ENCODE results near the gene SPG21. TPM values are rescaled to one million over a fixed set of nuclear protein-coding genes. Genes with fewer than 3 reads are reported as not detected.

SPG21 gene
- total RNA-seq, 1 experiment from 2014 or later: 53.0 TPM

- no peaks in the 10 kb centered on the region for H4K20me1 ChIP-seq (ENCODE audit: low read length)
- H3K27ac ChIP-seq (ENCODE audit: low read length): no peak overlapping the region
- TF ChIP-seq CTCF (conservative IDR thresholded peaks at IDR 0.05; ENCODE audit: low read depth, low read length) (no peak), EZH2phosphoT487 (IDR thresholded peaks at IDR 0.05; ENCODE audit: borderline replicate concordance, low read length) (no peak), EZH2 (IDR thresholded peaks at IDR 0.05; ENCODE audit: low read length, unreplicated experiment) (no peak)
- POLR2A ChIA-PET (ENCODE audit: unreplicated experiment): no interaction called here
- peaks cover 4% of the 10 kb centered on the region; the same call in 1 of the 2 replicates for H3K79me2 ChIP-seq (ENCODE audit: low read length)
- no peaks in the 10 kb centered on the region for H3F3A ChIP-seq (ENCODE audit: low read length, unreplicated experiment)
- intact Hi-C loops (cut with micrococcal nuclease): no loop called here
- BruUV-seq (replicated peaks): no TSS peak
- H3K9ac ChIP-seq (ENCODE audit: low read length): no peak overlapping the region
- no peak overlapping the region for H2AFZ ChIP-seq (ENCODE audit: low read length)
- DNase-seq: no peak
- no peaks in the 10 kb centered on the region for H3K9me3 ChIP-seq (ENCODE audit: low read length)
- CTCF ChIA-PET: no interaction called here
- peaks cover 14% of the 10 kb centered on the region for H3K36me3 ChIP-seq (ENCODE audit: low read depth, low read length)
- no peak overlapping the region for H3K4me3 ChIP-seq (ENCODE audit: low read length)
- H3K4me1 ChIP-seq (ENCODE audit: insufficient read depth, low read length): no peaks in the 10 kb centered on the region
- H3K4me2 ChIP-seq (ENCODE audit: low read length): no peak overlapping the region
- no peaks in the 10 kb centered on the region for H3K9me2 ChIP-seq (replicated peaks; ENCODE audit: low read length)
- no peak for ATAC-seq
- H3K27me3 ChIP-seq (ENCODE audit: low read length): no peaks in the 10 kb centered on the region
Measured at GRCh38 chr15:64979252-64979710, 10.4 kb downstream of the SPG21 start.

DNA sequence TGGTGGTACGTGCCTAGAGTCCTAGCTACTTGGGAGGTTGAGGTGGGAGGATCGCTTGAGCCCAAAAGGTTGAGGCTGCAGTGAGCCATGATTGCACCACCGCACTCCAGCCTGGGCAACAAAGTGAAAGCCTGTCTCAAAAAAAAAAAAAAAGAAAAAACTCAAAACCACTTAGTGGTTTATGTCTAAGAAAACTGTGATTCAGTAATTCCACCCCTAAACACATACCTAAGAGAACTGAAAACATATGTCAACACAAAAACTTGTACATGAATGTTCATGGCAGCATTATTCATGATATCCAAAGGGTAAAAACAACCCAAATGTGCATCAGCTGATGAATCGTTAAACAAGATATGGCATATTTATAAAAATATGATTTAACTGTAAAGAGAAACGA lies 14.3 kb downstream of the SPG21 start:
- H2AFZ ChIP-seq (ENCODE audit: low read length): no peak overlapping the region
- no peaks in the 10 kb centered on the region for H3K9me2 ChIP-seq (replicated peaks; ENCODE audit: low read length)
- no peaks in the 10 kb centered on the region for H3K79me2 ChIP-seq (ENCODE audit: low read length)
- CTCF ChIA-PET: no interaction called here
- H3K4me3 ChIP-seq (ENCODE audit: low read length): no peak overlapping the region
- no peaks in the 10 kb centered on the region for H3K9me3 ChIP-seq (ENCODE audit: low read length)
- TF ChIP-seq CTCF (conservative IDR thresholded peaks at IDR 0.05; ENCODE audit: low read depth, low read length) (no peak), EZH2 (IDR thresholded peaks at IDR 0.05; ENCODE audit: low read length, unreplicated experiment) (no peak), EZH2phosphoT487 (IDR thresholded peaks at IDR 0.05; ENCODE audit: borderline replicate concordance, low read length) (no peak)
- H3K4me2 ChIP-seq (ENCODE audit: low read length): no peak overlapping the region
- ATAC-seq (no peak), DNase-seq (no peak)
- BruUV-seq (replicated peaks): no TSS peak
- POLR2A ChIA-PET (ENCODE audit: unreplicated experiment): no interaction called here
- H3K36me3 ChIP-seq (ENCODE audit: low read depth, low read length): peaks cover 17% of the 10 kb centered on the region
- H3K27ac ChIP-seq (ENCODE audit: low read length): no peak overlapping the region
- H3F3A ChIP-seq (ENCODE audit: low read length, unreplicated experiment): no peaks in the 10 kb centered on the region
- H3K27me3 ChIP-seq (ENCODE audit: low read length): no peaks in the 10 kb centered on the region
- H4K20me1 ChIP-seq (ENCODE audit: low read length): no peaks in the 10 kb centered on the region
- intact Hi-C loops (cut with micrococcal nuclease): no loop called here
- H3K9ac ChIP-seq (ENCODE audit: low read length): no peak overlapping the region
- H3K4me1 ChIP-seq (ENCODE audit: insufficient read depth, low read length): no peaks in the 10 kb centered on the region

DNA sequence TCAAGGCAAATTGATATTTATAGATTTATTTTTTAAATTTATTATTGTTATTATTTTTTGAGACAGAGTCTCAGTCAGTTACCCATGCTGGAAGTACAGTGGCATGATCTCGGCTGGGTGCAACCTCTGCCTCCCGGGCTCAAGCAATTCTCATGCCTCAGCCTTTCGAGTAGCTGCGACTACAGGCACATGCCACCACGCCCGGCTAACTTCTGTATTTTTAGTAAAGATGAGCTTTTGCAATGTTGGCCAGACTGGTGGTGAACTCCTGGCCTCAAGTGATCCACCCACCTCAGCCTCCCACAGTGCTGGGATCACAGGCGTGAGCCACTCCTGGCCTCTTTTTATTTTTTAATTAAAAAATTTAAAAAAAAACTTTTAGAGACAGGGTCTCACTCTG lies 19.0 kb downstream of the SPG21 start:
- Histone ChIP-seq H3K9me3 (ENCODE audit: low read length) (no peaks in the 10 kb centered on the region), H2AFZ (ENCODE audit: low read length) (no peak overlapping the region), H3K27me3 (ENCODE audit: low read length) (no peaks in the 10 kb centered on the region), H3K9ac (ENCODE audit: low read length) (no peak overlapping the region), H3K79me2 (ENCODE audit: low read length) (no peaks in the 10 kb centered on the region), H3K4me3 (ENCODE audit: low read length) (no peak overlapping the region), H3K27ac (ENCODE audit: low read length) (no peak overlapping the region), H3K4me2 (ENCODE audit: low read length) (no peak overlapping the region), H4K20me1 (ENCODE audit: low read length) (no peaks in the 10 kb centered on the region), H3K9me2 (replicated peaks; ENCODE audit: low read length) (no peaks in the 10 kb centered on the region), H3K36me3 (ENCODE audit: low read depth, low read length) (peaks cover 25% of the 10 kb centered on the region), H3K4me1 (ENCODE audit: insufficient read depth, low read length) (no peaks in the 10 kb centered on the region), H3F3A (ENCODE audit: low read length, unreplicated experiment) (no peaks in the 10 kb centered on the region)
- TF ChIP-seq EZH2phosphoT487 (IDR thresholded peaks at IDR 0.05; ENCODE audit: borderline replicate concordance, low read length) (no peak), CTCF (conservative IDR thresholded peaks at IDR 0.05; ENCODE audit: low read depth, low read length) (no peak)
- no TSS peak for BruUV-seq (replicated peaks)
- ChIA-PET POLR2A (ENCODE audit: unreplicated experiment) (no interaction called here), CTCF (no interaction called here)
- intact Hi-C loops (cut with micrococcal nuclease): no loop called here
- ATAC-seq (no peak), DNase-seq (no peak)

All from PC-3 (cell line).